SK-MEL-5 (cell line): ENCODE results near the gene WWP2. TPM values are rescaled to one million over a fixed set of nuclear protein-coding genes. Genes with fewer than 3 reads are reported as not detected.

ENCODE experiments used
- DNase-seq: peaks from one replicate; pipeline ENCODE4 v3.0.0-alpha.2; 2016; ENCODE audit warnings: low read depth, low spot score
- in situ Hi-C: cut with HindIII; loops from 2 replicates; pipeline ENCODE4 v1.10.0; 2016; ENCODE audit warnings: low sequenced_read_pairs, high pct_unique_total_duplicates, low pct_unique_long_range_greater_than_20kb
- total RNA-seq: library from RNA; depleted of rRNA; stranded (reverse); fragments of >200 nt; shearing (Covaris generic); gene quantifications from 2 replicates; pipeline ENCODE4 v1.2.3, GENCODE V29; 2014

Gene WWP2
- total RNA-seq, 1 experiment from 2014 or later: 13.9 TPM

DNA sequence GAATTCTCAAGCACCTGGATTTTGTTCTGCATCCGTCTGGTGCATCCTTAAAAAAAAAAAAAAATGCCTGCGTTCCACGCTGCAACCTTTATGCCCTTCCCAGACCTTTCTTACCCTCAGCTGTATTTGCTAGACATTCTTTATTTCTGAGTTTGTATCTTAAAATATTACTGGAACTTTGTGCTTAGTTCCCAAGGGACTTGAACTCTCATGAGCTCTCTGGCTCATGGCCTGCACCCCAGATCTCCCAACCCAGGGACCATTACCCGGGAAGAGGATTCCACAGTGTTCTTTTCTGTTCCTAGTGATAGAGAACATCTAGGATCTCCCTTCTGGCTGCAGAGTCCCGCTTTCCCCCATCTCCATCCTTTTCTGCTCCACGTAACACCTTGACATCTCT is 160.1 kb downstream of the WWP2 start:
- no peak for DNase-seq
- in situ Hi-C loops: no loop called here

DNA sequence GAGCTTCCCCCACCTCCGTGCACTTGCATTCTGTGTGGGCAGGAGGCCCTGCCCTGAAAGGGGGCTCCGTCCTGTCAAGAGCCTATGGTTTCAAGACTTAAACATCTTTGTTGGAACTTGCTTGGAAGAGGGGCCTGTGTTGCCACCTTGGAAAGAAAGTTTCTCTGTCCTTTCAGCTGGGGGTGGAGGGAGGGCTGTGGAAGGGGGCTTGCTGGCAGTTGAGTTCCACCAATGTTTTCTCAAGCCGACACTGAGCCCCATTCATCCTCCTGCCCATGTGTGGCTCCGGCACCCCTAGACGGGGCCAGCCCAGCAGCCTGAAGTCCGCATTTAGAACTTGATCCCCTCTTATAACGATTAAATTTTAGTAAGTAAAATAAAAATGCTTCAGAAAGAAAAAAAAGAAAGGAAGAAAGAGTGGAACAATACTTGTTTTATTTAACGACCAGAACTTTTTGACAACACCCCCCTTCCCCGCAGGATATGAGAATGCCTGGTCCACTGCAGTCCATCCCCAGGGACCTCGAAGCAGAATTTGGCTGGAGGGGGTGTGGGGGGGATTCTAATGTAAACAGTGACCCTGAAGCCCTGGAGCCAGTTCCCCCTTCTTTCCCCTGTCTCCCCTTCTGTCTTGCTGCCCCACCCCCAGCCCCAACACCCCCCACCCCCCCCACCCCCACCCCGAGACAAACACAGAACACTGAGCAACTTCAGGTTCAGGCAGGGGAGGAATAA is 162.1 kb downstream of the WWP2 start:
- in situ Hi-C loops: no loop called here

DNA sequence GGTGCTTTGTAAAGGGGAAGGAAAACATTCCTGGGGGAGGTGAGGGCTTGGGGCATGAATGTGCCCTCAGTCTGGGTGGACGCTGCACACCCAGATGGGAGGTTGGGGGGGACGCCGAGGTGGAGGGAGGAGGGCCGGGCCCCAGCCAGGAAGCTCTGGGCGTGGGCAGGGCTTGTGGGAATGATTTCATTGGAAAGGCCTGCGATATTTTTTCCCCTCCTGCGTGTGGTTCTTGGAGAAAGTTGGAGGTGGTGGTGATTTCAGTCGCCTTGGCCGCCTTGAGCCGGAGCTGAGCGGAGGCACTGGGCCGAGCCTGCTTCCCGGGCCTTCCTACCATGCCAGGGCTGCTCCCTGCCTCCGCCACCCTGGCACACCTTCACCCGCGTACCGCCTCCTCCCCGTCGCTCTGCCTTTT is 162.7 kb downstream of the WWP2 start:
- in situ Hi-C loops: no loop called here
- peak; percentile 14 for DNase-seq

More for the DNA sequence above, 162.1 kb downstream of the WWP2 start:
- no peak for DNase-seq

DNA sequence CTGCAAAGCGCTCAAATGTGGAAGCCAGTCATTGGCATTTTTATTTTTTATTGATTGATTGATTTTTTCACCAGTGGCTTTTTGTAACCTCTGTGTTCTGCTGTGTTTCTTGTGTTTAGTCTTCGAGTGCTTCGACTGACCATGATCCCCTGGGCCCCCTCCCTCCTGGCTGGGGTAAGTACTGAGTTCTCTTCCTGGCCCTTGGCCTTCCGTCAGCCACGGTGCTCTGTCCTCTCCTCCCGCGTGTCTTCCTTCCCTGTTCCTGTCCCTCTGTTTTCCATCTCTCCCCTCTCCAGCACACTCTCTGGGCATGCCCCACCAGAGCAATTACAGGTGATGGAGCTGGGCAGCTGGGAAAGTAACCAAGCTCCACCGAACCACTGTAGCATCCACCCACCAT is 163.2 kb downstream of the WWP2 start:
- no peak for DNase-seq
- in situ Hi-C loops: no loop called here

DNA sequence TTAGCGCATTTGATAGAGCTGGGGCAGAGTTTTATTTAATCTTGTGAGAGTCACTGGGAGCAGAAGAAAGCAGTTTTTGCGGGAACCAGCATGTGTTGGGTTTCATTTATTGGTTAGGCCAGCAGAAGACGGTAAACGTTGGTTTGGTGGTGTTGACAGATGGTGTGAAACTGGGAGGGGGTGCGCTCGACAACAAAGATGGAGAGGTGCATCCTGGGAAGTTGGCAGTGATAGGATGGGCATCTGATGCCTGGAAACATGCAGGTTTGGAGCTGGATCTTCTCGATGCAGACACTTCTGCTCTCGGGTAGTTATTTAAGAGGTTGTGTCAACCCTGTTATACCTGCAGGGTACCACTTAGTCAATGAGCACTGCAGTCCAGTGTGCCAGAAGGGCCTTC is 164.1 kb downstream of the WWP2 start:
- in situ Hi-C loops: no loop called here
- no peak for DNase-seq

DNA sequence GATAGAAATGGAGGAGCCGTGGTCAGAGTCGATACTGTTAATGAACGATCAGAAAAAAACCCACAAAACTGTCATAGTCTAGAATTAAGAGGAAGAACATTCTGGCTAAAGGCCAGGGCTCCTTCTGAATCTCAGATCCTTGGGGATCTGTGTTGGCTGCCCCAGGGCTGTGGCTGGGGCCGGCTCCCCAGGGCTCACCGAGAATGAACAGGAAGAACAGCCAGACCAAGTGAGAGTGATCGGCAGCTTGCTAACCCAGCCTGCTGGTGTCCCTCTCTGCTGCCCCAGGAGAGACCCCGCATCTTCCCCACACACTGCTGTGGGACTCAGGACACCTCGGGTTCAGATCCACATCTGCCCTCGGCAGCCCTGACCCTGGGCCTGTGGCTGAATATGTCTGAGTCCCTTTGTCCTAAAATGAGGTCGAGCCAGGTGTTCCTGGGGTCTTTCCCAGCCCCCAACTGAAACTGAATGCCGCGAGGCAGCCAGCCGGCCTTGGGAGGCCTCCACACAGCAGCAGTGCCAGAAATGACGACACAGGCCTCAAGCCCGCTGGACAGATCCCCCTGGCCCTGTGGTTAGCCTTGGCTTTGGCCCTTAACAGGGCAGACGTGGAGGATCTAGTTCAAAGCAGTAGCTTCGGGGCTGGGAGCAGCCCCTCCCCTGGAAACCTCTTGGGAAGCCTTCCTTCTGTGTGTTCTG is 165.1 kb downstream of the WWP2 start:
- in situ Hi-C loops: no loop called here
- DNase-seq: no peak

DNA sequence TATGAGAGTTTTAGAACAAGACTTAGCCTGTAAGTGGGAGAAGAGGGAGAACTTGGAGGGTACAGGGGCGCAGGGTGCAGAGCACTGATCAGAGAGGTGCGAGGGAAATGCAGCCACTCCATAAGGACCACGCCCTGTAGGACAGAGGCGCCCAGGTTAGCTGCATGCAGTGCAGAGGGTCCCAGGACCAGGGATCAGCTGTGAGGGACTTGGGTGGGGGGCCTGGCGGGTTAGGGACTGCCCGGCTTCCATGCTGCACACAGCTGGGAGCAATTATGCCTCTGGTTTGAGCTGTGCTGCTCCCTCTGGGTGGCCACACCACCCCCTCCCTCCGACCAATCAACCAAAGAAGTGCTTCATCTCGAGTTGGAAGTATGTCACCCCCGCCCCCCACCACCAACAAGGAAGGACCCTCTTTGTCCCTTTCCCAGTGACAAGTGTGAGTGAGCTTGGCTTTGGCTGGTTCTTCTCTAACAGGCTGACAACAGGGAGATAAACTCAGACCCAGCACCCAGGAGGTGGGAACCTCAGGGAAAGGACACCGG is 166.8 kb downstream of the WWP2 start:
- no peak for DNase-seq
- in situ Hi-C loops: no loop called here

DNA sequence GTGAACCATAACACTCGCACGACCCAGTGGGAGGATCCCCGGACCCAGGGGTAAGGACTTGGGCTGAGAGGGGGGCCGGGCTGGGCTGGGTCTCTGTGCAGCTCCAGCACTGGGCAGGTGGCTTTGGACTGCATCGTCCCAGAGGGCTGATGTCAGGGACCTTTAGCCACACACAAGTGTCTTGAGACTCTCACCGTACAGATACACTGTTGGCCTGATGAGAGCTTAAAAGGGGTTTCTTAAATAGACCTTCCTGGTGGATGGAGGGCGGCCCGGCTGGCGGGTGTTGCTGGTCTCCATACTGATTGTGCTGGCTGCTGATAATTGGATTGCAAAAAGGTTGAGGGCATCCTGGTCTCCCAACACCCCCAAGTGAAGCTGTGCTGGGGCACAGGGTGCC is 167.3 kb downstream of the WWP2 start:
- no peak for DNase-seq
- in situ Hi-C loops: no loop called here

DNA sequence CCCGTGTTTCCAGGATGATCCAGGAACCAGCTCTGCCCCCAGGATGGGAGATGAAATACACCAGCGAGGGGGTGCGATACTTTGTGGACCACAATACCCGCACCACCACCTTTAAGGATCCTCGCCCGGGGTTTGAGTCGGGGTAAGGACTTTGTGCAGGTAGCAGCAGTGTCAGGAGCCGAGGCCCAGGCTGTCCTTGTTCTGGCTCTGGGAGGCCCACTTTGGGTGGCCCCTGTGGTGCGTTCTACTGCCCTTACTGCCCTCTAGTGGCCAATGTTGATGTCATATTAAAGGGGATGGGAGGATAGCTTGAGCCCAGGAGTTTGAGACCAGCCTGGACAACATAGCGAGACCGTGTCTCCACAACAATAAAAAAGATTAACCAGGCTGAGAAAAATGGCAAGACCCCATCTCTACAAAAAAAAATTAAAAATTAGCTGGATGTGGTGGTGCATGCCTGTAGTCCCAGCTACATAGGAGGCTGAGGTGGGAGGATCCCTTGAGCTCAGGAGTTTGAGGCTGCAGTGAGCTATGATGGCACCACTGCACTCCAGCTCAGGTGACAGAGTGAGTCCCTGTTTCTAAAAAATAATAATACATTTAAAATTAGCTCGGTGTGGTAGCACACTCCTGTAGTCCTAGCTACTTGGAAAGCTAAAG is 168.1 kb downstream of the WWP2 start:
- in situ Hi-C loops: no loop called here
- DNase-seq: peak; percentile 75

DNA sequence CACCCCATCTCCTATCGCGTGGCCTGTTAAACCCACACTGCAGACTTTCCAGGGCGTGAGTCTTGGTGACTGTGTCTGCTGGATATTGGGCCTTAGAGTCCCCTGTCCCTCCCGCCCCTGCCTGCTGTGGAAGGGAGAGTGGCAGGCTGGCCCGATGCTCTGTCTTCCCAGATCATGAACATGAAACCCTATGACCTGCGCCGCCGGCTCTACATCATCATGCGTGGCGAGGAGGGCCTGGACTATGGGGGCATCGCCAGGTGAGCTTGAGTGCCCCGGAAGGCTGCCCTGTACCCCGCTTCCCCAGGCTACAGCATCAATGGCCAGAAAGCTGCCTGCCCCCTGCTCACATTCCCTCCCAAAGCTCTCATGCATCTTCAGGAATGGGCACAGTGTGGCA is 169.5 kb downstream of the WWP2 start:
- in situ Hi-C loops: no loop called here
- DNase-seq: no peak

DNA sequence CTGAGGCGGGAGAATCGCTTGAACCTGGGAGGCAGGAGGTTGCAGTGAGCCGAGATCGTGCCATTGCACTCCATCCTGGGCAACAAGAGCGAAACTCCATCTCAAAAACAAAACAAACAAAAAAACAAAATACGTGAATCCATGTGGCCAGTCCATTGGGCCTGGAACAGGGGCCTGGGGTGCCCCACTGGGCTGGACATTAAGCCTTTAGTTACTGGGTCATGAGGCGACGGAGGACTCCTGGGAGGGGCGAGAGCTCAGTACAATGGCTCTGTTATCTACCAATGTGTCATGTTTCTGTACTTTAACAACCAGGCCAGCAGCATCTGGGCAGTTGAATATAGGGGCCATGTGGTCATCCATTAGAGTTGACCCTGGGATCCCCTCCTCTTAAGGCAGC is 170.1 kb downstream of the WWP2 start:
- DNase-seq: no peak
- in situ Hi-C loops: no loop called here

DNA sequence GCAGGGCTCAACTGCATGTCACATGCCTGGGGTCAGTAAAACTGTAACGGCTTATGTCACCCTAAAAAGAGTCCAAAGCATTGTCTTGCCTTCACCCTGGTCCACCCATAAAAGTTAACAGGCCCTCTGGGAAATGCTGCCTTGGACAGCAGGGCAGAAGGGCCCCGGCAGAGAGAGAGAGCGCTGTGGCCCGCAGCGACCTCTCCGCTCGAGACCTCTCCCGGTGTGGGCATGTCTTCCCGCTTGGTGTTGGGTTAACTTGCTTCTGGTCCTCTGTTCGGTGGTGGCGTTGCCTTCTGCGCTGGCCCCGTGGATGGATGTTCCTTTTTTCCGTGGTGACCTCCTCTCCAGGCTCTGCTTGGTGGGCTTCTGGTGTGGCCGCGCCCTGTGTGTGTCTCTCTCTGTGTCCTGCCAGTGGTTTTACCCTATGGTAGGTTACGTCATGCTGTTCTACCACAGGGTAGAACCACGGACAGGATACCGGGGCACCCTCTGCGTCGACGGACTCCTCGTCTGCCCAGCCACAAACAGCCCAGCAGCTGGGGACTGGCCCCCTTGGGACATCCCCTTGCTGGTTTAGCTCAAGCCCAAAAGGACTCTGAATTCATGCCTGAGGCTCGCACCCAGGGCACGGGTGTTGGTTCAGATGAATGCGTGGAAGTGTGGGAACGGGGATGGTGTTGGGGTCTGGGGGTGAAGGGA is 170.7 kb downstream of the WWP2 start:
- DNase-seq: no peak
- in situ Hi-C loops: no loop called here

DNA sequence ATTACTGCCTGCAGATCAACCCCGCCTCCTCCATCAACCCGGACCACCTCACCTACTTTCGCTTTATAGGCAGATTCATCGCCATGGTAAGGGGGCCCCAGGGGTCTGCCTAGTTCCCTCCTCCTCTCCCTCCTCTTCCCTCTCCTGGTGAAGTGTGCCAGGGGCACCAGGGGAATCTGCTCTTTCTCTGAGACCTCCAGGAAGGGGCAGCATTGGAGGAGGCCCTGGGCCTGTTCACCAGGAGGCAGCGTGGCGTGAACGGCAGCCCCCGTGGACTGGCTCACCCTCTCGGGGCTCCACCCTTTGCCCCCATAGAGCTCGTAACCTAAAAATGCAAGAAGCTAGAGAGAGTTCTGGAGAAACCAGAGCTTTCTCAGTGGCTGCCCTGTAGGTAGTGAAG is 171.9 kb downstream of the WWP2 start:
- no peak for DNase-seq
- in situ Hi-C loops: no loop called here

DNA sequence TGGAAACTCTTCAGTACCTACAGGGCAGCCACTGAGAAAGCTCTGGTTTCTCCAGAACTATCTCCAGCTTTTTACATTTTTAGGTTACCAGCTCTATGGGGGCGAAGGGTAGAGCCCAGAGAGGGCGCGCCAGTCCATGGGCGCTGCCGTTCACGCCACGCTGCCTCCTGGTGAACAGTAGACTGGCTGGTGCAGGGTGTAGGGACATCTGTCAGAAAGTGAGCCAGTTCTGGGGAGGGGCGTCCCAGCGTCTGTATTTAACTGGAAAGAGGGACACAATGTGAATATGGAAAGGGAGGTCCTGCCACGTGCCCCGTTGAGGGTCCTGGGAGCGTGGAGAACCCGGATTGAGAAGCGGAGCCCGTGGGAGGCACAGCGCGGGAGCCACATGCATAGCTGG is 172.6 kb downstream of the WWP2 start:
- in situ Hi-C loops: no loop called here
- no peak for DNase-seq

DNA sequence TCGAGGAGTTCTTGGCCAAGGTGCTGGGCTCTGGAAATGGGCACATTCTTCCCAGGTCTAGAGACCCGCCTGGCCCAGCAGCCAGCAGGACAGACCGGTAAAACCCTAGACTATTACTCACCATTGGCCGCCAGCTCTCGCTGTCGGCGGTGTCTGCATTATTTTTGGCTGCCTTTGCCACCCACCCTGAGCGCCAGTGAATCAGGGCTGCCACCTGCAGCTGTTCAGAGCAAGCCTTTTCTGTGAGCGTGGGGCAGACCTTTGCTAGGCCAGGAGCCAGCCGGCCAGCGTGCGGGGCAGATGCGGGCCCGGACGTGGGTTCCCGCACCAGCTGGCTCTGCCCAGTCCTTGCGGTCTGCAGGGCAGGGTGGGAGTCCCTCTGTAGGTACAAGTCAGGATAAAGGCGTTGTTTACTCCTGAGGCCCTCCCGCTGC is 173.2 kb downstream of the WWP2 start:
- in situ Hi-C loops: no loop called here

DNA sequence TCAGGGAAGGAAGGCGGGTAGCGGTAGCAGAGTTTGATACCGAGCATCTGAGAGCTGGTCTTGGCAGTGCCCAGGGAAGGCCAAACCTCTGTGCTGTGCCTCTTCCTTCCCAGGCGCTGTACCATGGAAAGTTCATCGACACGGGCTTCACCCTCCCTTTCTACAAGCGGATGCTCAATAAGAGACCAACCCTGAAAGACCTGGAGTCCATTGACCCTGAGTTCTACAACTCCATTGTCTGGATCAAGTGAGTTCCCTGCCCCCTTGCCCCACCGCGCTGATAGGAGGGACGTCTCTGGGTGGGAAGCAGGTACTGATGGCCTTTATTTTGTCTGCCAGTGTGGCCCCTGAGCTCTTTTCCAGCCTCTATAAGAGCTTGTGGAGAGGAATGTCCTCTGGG is 173.6 kb downstream of the WWP2 start:
- in situ Hi-C loops: no loop called here
- DNase-seq: no peak

More for the DNA sequence above, 173.2 kb downstream of the WWP2 start:
- DNase-seq: no peak

DNA sequence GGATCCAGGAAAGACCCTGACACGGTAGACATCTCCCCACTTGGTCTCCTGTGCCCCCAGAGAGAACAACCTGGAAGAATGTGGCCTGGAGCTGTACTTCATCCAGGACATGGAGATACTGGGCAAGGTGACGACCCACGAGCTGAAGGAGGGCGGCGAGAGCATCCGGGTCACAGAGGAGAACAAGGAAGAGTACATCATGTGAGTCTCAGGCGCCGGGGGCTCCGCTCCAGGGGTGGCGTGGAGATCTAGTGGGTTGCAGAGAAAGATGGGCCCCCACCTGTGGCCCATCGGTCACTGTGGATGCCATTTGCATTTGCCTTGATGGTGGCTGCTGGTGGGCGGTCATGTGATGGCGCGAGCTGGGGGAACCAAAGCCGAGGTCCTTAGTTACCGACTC is 174.1 kb downstream of the WWP2 start:
- in situ Hi-C loops: no loop called here

DNA sequence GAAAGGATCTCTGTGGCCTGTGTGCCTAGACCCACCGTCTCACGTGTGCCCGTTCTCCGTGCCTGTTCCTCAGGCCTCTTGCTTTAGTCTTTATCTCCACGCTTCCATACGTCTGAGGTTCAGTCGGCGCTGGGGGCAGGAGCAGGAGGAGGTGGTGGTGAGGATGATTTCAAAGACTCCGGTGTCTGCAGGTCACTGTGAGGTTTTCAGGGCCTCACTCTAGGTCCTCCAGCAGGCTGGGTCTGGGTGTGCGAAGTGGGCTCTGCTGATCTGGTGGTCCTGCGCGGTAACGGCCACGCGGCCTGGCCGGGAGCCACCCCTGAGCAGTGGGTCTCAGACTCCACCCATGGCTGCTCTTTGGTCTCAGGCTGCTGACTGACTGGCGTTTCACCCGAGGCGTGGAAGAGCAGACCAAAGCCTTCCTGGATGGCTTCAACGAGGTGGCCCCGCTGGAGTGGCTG is 174.6 kb downstream of the WWP2 start:
- in situ Hi-C loops: no loop called here
- DNase-seq: no peak

More for the DNA sequence above, 174.1 kb downstream of the WWP2 start:
- DNase-seq: no peak
